ENCODE data around the gene SLC25A26.

Gene SLC25A26

DNA sequence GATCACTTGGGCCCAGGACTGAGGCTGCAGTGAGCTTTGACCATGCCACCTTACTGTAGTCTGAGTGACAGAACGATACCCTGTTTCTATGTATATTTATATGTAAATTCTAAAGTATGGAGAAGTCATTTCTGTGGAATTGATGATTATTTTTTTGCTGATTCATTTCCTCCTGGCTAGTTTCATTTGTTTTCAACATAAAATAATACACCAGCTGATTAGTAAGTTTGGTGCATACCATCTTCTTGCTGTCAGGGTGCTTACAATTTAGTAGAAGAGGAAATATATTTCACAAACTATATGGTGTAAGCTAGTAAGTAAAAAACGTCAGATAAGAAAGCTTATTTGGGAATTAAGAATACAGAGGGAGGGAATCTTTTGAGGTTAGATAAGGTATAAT, 36.0 kb downstream of the SLC25A26 start:
- H3K27ac ChIP-seq = no peak overlapping the region
- TF ChIP-seq, protein P1, sequence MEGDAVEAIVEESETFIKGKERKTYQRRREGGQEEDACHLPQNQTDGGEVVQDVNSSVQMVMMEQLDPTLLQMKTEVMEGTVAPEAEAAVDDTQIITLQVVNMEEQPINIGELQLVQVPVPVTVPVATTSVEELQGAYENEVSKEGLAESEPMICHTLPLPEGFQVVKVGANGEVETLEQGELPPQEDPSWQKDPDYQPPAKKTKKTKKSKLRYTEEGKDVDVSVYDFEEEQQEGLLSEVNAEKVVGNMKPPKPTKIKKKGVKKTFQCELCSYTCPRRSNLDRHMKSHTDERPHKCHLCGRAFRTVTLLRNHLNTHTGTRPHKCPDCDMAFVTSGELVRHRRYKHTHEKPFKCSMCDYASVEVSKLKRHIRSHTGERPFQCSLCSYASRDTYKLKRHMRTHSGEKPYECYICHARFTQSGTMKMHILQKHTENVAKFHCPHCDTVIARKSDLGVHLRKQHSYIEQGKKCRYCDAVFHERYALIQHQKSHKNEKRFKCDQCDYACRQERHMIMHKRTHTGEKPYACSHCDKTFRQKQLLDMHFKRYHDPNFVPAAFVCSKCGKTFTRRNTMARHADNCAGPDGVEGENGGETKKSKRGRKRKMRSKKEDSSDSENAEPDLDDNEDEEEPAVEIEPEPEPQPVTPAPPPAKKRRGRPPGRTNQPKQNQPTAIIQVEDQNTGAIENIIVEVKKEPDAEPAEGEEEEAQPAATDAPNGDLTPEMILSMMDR (conservative IDR thresholded peaks at IDR 0.05) = no peak

DNA sequence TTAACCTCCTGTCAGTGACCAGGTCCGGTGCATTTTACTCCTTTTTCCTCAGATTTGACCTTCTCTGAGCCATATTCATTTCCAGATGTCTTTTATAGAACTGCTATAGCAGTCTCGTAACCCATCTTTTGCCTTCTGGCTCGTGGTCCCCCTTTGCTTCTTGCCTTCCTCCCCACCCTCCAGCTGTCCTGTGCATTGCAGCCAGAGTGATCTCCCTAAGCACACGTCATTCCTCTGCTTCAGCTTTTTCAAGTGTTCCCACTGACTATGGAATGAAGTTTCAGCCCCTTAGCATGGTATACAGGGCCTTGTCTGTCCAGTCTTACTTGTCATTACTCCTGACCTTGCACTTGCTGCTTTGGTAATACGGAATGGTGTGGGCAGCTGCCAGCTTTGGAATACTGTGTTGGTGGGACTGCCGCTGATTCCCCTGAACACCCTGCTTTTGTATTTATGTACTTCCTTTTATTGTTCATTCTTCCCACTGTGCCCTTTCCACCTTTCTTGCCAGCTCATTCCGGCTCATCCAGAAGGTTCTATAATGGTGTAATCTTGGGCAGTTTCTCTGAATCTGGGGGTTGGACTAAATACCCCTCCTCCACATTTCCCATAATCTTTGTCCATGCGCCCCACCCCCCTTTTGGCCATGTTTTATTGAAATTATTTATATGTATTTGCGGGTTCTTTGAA, 38.9 kb downstream of the SLC25A26 start:
- H3K27ac ChIP-seq = no peak overlapping the region
- TF ChIP-seq, protein P1 (conservative IDR thresholded peaks at IDR 0.05) = no peak

DNA sequence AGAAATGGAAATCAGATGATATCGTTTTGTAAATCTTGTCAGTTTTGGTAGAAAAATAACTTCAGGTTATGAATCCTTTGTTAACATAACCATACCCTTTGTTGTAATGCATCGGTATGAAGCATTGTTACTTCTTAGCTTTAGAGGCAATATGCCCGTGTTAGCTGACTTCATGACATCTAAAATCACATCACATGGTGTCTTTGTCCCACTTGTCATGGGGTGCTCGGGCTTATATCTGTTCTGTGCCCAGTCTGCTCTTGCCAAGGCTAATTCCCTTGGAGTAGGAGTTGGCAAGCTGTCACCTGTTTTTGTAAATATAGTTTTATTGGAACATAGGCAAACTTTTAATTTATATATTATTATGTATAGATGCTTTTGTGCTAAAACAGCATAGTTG, 39.6 kb downstream of the SLC25A26 start:
- no peak overlapping the region for H3K27ac ChIP-seq
- TF ChIP-seq, protein P1 (conservative IDR thresholded peaks at IDR 0.05) = no peak

GRCh38 chr3:66261355-66261754, 40.6 kb downstream of the SLC25A26 start:
- no peak overlapping the region for H3K27ac ChIP-seq
- TF ChIP-seq, protein P1 (conservative IDR thresholded peaks at IDR 0.05) = no peak

DNA sequence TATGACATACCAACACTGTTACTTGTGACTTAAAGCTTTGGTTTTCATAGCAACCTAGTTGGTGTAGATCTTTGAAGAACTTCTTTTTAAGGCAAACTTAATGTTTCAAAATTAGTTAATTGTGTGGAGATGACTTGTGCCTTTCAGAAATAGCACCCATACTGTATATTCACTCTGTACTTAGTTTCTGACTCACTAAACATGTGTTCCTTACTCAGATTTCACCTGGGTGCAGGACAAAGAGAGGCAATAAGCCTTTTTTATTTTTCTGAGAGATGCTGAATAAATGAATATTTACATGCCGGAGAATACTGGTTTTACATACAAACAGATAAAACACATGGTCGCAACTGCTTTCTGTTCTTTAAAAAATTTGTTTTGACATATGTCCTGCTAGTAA, 44.8 kb downstream of the SLC25A26 start:
- TF ChIP-seq, protein P1 (conservative IDR thresholded peaks at IDR 0.05) = no peak
- no peak overlapping the region for H3K27ac ChIP-seq

- H3K27ac ChIP-seq = no peak overlapping the region
- TF ChIP-seq, protein P1 (conservative IDR thresholded peaks at IDR 0.05) = no peak
These were observed 45.8 kb downstream of the SLC25A26 start for GRCh38 chr3:66266551-66266950.

DNA sequence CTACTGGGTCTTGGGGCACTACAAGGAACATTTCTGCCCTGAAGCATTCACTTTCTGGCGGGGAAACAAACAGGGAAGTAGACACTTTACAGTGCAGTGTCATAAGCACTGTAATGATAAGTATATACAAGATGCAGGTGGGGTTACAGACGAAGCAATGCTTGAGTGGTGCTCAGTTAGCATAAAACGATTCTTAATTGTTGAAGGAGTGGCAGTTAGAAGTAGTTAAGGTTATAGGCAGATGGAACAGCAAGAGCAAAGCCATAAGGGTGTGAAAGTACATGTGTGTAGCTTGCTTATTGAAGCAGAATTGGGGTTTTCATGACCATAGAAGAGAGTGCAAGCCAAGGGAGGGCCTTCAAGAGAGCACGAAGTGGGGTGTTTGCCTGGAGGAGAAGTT, 46.2 kb downstream of the SLC25A26 start:
- no peak overlapping the region for H3K27ac ChIP-seq
- TF ChIP-seq, protein P1 (conservative IDR thresholded peaks at IDR 0.05) = no peak
